Osteoblast (primary cell): ENCODE data around the gene SLC24A3. TPM values are rescaled to one million over a fixed set of nuclear protein-coding genes. Genes with fewer than 3 reads are reported as not detected.

Source experiments
- DNase-seq: peaks from one replicate; pipeline ENCODE4 v3.0.0; 2011; ENCODE audit warnings: low spot score, mixed read lengths; ENCODE audit not compliant: insufficient read length; ENCODE audit errors: missing footprints
- H2AFZ ChIP-seq: 2 replicates; pipeline ENCODE4 v1.6.0; 2011; ENCODE audit warnings: mild to moderate bottlenecking, low read length
- H3K27ac ChIP-seq: 2 replicates; pipeline ENCODE4 v1.5.1; 2011; ENCODE audit warnings: mild to moderate bottlenecking, low read depth, low read length, moderate library complexity
- H3K27me3 ChIP-seq: 2 replicates; pipeline ENCODE4 v1.6.0; 2012; ENCODE audit warnings: mild to moderate bottlenecking, control low read depth, inconsistent platforms, low read length, moderate library complexity; ENCODE audit not compliant: insufficient read depth
- H3K36me3 ChIP-seq: 2 replicates; pipeline ENCODE4 v1.5.1; 2011; ENCODE audit warnings: mild to moderate bottlenecking, low read length, control low read depth, moderate library complexity; ENCODE audit not compliant: insufficient read depth
- H3K4me1 ChIP-seq: 2 replicates; pipeline ENCODE4 v1.5.1; 2011; ENCODE audit warnings: mild to moderate bottlenecking, low read length, control low read depth, moderate library complexity; ENCODE audit not compliant: insufficient read depth
- H3K4me2 ChIP-seq: 2 replicates; pipeline ENCODE4 v1.6.0; 2011; ENCODE audit warnings: mild to moderate bottlenecking, low read length; ENCODE audit not compliant: insufficient read depth
- H3K4me3 ChIP-seq: fragments of 200-600 bp; sonication (generic); 3 replicates; pipeline ENCODE4 v1.5.1; 2012; ENCODE audit warnings: mild to moderate bottlenecking, low read length, inconsistent platforms; ENCODE audit not compliant: insufficient read depth
- H3K79me2 ChIP-seq: 2 replicates; pipeline ENCODE4 v1.6.0; 2012; ENCODE audit warnings: mild to moderate bottlenecking, low read length, control low read depth, inconsistent platforms; ENCODE audit not compliant: insufficient read depth
- H3K9me3 ChIP-seq: 2 replicates; pipeline ENCODE4 v1.5.1; 2011; ENCODE audit warnings: low read depth, low read length, control low read depth
- H4K20me1 ChIP-seq: 2 replicates; pipeline ENCODE4 v1.6.0; 2012; ENCODE audit warnings: mild to moderate bottlenecking, low read length, control low read depth; ENCODE audit not compliant: insufficient read depth
- total RNA-seq: library from RNA; depleted of rRNA; stranded (reverse); fragments of >200 nt; gene quantifications from 2 replicates; pipeline ENCODE4 v1.2.3, GENCODE V29; 2012
- TF ChIP-seq, protein P1 (sequence below): IDR thresholded peaks from 2 replicates; pipeline ENCODE4 v1.5.1; 2011; ENCODE audit warnings: mild to moderate bottlenecking, low read depth, low read length, moderate library complexity; ENCODE audit errors: extremely low read depth

The SLC24A3 gene
- total RNA-seq, 1 donor = 1.1 TPM

DNA sequence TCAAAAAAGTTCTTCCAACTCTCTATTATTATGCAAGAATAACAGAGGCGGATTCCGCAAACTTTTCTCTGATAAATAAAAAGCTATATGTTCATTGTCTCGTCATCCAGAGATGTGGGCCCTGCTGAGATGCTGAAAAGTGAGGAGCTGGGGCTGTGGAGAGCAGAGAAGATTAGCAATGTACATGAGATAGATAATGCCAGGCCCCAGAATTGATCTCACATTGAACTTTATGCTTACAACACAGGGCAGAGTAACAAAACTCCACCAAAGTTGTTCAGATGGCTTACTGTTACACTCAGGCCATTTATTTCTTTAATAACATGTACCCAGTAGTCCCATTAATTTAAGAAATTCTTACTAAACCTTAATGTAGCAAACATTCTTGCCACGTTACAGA, 512.9 kb downstream of the SLC24A3 start:
- Histone ChIP-seq H3K4me1 (peaks cover 10% of the 10 kb centered on the region), H3K4me3 (no peak overlapping the region), H2AFZ (no peak overlapping the region), H3K79me2 (no peaks in the 10 kb centered on the region), H3K27ac (no peak overlapping the region), H3K9me3 (no peaks in the 10 kb centered on the region), H3K4me2 (no peak overlapping the region), H4K20me1 (no peaks in the 10 kb centered on the region), H3K27me3 (peaks cover 3% of the 10 kb centered on the region), H3K36me3 (no peaks in the 10 kb centered on the region)
- no peak for DNase-seq
- TF ChIP-seq, protein P1, sequence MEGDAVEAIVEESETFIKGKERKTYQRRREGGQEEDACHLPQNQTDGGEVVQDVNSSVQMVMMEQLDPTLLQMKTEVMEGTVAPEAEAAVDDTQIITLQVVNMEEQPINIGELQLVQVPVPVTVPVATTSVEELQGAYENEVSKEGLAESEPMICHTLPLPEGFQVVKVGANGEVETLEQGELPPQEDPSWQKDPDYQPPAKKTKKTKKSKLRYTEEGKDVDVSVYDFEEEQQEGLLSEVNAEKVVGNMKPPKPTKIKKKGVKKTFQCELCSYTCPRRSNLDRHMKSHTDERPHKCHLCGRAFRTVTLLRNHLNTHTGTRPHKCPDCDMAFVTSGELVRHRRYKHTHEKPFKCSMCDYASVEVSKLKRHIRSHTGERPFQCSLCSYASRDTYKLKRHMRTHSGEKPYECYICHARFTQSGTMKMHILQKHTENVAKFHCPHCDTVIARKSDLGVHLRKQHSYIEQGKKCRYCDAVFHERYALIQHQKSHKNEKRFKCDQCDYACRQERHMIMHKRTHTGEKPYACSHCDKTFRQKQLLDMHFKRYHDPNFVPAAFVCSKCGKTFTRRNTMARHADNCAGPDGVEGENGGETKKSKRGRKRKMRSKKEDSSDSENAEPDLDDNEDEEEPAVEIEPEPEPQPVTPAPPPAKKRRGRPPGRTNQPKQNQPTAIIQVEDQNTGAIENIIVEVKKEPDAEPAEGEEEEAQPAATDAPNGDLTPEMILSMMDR = no peak

- no peaks in the 10 kb centered on the region for H3K79me2 ChIP-seq
- no peak overlapping the region for H3K4me2 ChIP-seq
- H3K4me1 ChIP-seq = peaks cover 10% of the 10 kb centered on the region
- H3K9me3 ChIP-seq = no peaks in the 10 kb centered on the region
- no peak overlapping the region for H3K27ac ChIP-seq
- H4K20me1 ChIP-seq = no peaks in the 10 kb centered on the region
- TF ChIP-seq, protein P1 = no peak
- H3K27me3 ChIP-seq = peaks cover 3% of the 10 kb centered on the region
- no peak overlapping the region for H3K4me3 ChIP-seq
- H2AFZ ChIP-seq = no peak overlapping the region
- H3K36me3 ChIP-seq = no peaks in the 10 kb centered on the region
- DNase-seq = peak; percentile 94
Measured at GRCh38 chr20:19725814-19726525, 513.5 kb downstream of the SLC24A3 start.

DNA sequence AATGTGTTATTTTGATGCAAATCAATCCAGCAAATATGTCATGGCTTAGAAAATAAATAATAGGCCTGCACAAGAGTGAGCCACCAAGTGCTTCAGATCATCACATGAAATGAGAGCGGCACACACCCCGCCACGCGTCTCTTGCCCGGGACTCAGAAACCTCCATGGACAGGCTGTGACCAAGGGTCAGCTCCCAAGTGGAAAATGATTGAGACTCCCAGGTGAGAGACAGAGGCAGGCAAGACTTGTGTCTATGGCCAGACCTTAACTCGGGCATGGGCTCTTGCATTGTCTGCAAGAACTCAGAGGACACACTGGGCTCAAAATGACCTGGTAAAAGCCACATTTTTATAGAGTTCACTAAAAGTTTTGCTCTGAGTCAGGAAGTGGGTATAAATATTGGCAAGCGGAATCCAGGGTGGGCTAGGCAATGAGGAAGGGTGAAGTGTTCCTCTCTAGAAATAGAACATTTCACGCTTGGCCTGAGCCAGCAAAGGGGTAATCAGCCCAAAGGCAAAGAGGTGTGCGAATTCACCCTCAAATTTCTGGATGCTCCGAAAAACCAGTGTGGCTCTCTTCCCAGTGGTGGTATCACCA, 514.9 kb downstream of the SLC24A3 start:
- Histone ChIP-seq H3K9me3 (no peaks in the 10 kb centered on the region), H3K4me1 (peaks cover 10% of the 10 kb centered on the region), H4K20me1 (no peaks in the 10 kb centered on the region), H3K79me2 (no peaks in the 10 kb centered on the region), H3K36me3 (no peaks in the 10 kb centered on the region), H3K27me3 (no peaks in the 10 kb centered on the region), H3K4me3 (no peak overlapping the region), H3K27ac (no peak overlapping the region), H3K4me2 (no peak overlapping the region), H2AFZ (no peak overlapping the region)
- DNase-seq = no peak
- TF ChIP-seq, protein P1 = no peak

DNA sequence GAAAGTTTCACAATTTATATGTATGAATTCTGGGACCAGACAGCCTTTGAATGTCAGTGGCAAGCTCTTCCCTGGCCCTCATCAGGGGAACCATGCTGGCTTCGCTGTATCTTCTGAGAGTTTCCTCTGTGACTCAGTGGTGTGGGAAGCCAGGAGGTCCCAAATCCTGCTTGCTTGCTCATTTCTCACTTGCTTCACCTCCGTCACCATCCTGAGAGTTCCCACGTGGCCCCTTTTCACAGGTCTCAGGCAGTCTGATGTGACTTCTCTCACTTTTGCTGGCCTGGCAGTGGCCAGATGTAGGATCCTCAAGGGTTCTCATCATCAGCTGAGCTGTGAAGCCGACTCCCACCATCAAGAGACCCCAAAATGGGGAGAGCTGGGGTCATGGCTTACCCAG, 517.2 kb downstream of the SLC24A3 start:
- H3K27ac ChIP-seq = no peak overlapping the region
- no peaks in the 10 kb centered on the region for H3K79me2 ChIP-seq
- no peak overlapping the region for H3K4me3 ChIP-seq
- no peaks in the 10 kb centered on the region for H4K20me1 ChIP-seq
- H3K27me3 ChIP-seq = no peaks in the 10 kb centered on the region
- H3K36me3 ChIP-seq = no peaks in the 10 kb centered on the region
- TF ChIP-seq, protein P1 = no peak
- peaks cover 10% of the 10 kb centered on the region for H3K4me1 ChIP-seq
- H2AFZ ChIP-seq = no peak overlapping the region
- no peak for DNase-seq
- H3K4me2 ChIP-seq = no peak overlapping the region
- H3K9me3 ChIP-seq = no peaks in the 10 kb centered on the region
